HCT116 (cell line): Measurements from ENCODE around the gene TEPSIN. TPM values are rescaled to one million over a fixed set of nuclear protein-coding genes. Genes with fewer than 3 reads are reported as not detected.

Experiments used
- ATAC-seq: fragments of 200-7000 bp; cut with Tn5 transposase; 2 replicates; pipeline ENCODE4 v1.9.1; 2020; ENCODE audit warnings: mild to moderate bottlenecking, moderate library complexity
- BruUV-seq: library from RNA; stranded (reverse); fragments of 400-500 nt; replicated peaks from 2 replicates; lab custom pipeline; 2021; lab: Mats Ljungman, UMichigan
- CTCF ChIA-PET: fragments of 300-600 bp; sonication (Branson Sonifier 250); formaldehyde crosslinking; loops from one replicate; lab custom pipeline; 2021; ENCODE audit warnings: antibody characterized with exemption; lab: Charles Lee
- POLR2A ChIA-PET: fragments of 300-600, 350-600 bp; sonication (Branson Sonifier 250); formaldehyde crosslinking; loops from one replicate; lab custom pipeline; 2021; ENCODE audit warnings: antibody characterized with exemption; lab: Charles Lee
- RAD21 ChIA-PET, 2 experiments: fragments of 300-600 bp; sonication (Branson Sonifier 250); formaldehyde crosslinking; loops; one replicate each; lab custom pipeline; 2023; ENCODE audit warnings: low total read pairs in 2 of 2; ENCODE audit not compliant: uncharacterized antibody in 2 of 2, unreplicated experiment in 2 of 2, low non-redundant PET in 1 of 2; lab: Charles Lee
- DNase-seq: peaks from one replicate; pipeline ENCODE4 v3.0.0-alpha.2; 2010; ENCODE audit warnings: low read depth, low spot score
- H2AFZ ChIP-seq: fragments of 200-600 bp; shearing (Covaris generic), sonication (generic); 2 replicates; pipeline ENCODE4 v1.6.1; 2017; ENCODE audit warnings: low read depth, mixed run types, mixed read lengths, antibody characterized with exemption, low read length; ENCODE audit not compliant: poor library complexity, severe bottlenecking
- H3K27ac ChIP-seq: 2 replicates; pipeline ENCODE4 v1.5.1; 2012; ENCODE audit warnings: low read depth, low read length
- H3K27me3 ChIP-seq: fragments of 200-600 bp; sonication (generic); 2 replicates; pipeline ENCODE4 v1.6.1; 2016; ENCODE audit warnings: mixed run types, low read length, mixed read lengths; ENCODE audit not compliant: insufficient read depth
- H3K36me3 ChIP-seq, 2 experiments: fragments of 200-500 bp in 1 of 2; fragments of 200-600 bp in 1 of 2; sonication (Bioruptor generic) in 1 of 2; sonication (generic) in 1 of 2; 2 replicates each; pipeline versions ENCODE4 v1.5.1 to v1.6.1; 2014 to 2016; ENCODE audit warnings: low read length in 2 of 2, inconsistent platforms in 1 of 2, mixed read lengths in 1 of 2, mixed run types in 1 of 2; ENCODE audit not compliant: insufficient read depth in 2 of 2, control insufficient read depth in 1 of 2
- H3K4me1 ChIP-seq, 2 experiments: fragments of 200-600 bp in 1 of 2; sonication (generic) in 1 of 2; 2 replicates each; pipeline versions ENCODE4 v1.5.1 to v1.6.1; 2012 to 2017; ENCODE audit warnings: low read length in 2 of 2, inconsistent platforms in 1 of 2, mild to moderate bottlenecking in 1 of 2, mixed read lengths in 1 of 2, mixed run types in 1 of 2, moderate library complexity in 1 of 2; ENCODE audit not compliant: insufficient read depth in 2 of 2, control insufficient read depth in 1 of 2
- H3K4me2 ChIP-seq: fragments of 200-600 bp; sonication (generic); 2 replicates; pipeline ENCODE4 v1.6.1; 2017; ENCODE audit warnings: mixed run types, low read length, mixed read lengths
- H3K4me3 ChIP-seq, 2 experiments: fragments of 200-600 bp in 1 of 2; sonication (generic) in 1 of 2; replicated peaks in 1 of 2; 2 replicates each; pipeline ENCODE4 v1.5.1; 2011 to 2016; ENCODE audit warnings: low read length in 2 of 2, control low read depth in 1 of 2, low read depth in 1 of 2, mild to moderate bottlenecking in 1 of 2, mixed read lengths in 1 of 2, mixed run types in 1 of 2
- H3K79me2 ChIP-seq: fragments of 200-600 bp; sonication (generic); 2 replicates; pipeline ENCODE4 v1.6.1; 2017; ENCODE audit warnings: mild to moderate bottlenecking, mixed run types, low read length, moderate library complexity, mixed read lengths; ENCODE audit not compliant: insufficient read depth
- H3K9ac ChIP-seq: fragments of 200-600 bp; sonication (generic); 2 replicates; pipeline ENCODE4 v1.6.1; 2016; ENCODE audit warnings: low read length, mixed read lengths
- H3K9me2 ChIP-seq: fragments of 200-600 bp; sonication (generic), shearing (Covaris generic); 2 replicates; pipeline ENCODE4 v1.6.1; 2017; ENCODE audit warnings: mixed run types, mild to moderate bottlenecking, moderate library complexity; ENCODE audit not compliant: insufficient read depth
- H3K9me3 ChIP-seq, 2 experiments: fragments of 200-500 bp in 1 of 2; fragments of 200-600 bp in 1 of 2; sonication (Bioruptor generic) in 1 of 2; sonication (generic) in 1 of 2; 2 replicates each; pipeline ENCODE4 v1.6.1; 2014 to 2017; ENCODE audit warnings: low read length in 2 of 2, mixed read lengths in 2 of 2, inconsistent platforms in 1 of 2, low read depth in 1 of 2, mild to moderate bottlenecking in 1 of 2, mixed run types in 1 of 2, moderate library complexity in 1 of 2; ENCODE audit not compliant: control insufficient read depth in 1 of 2, insufficient read depth in 1 of 2
- H4K20me1 ChIP-seq: fragments of 200-600 bp; sonication (generic), shearing (Covaris generic); 2 replicates; pipeline ENCODE4 v1.6.1; 2017; ENCODE audit warnings: mixed run types, mild to moderate bottlenecking, moderate library complexity; ENCODE audit not compliant: insufficient read depth
- CBX3 ChIP-seq: IDR thresholded peaks from 2 replicates; pipeline ENCODE4 v1.6.1; 2012; ENCODE audit warnings: low read depth
- ELF1 ChIP-seq: IDR thresholded peaks from 2 replicates; pipeline ENCODE4 v1.6.1; 2012; ENCODE audit warnings: low read depth, borderline replicate concordance
- EZH2phosphoT487 ChIP-seq: fragments of 200-600 bp; IDR thresholded peaks from 2 replicates; pipeline ENCODE4 v1.6.1; 2018; ENCODE audit warnings: antibody characterized with exemption, borderline replicate concordance
- JUND ChIP-seq: IDR thresholded peaks from 2 replicates; pipeline ENCODE4 v1.6.1; 2012
- POLR2A ChIP-seq: IDR thresholded peaks from 2 replicates; pipeline ENCODE4 v1.7.0; 2011; ENCODE audit warnings: borderline replicate concordance; ENCODE audit not compliant: insufficient read depth, insufficient read length; ENCODE audit errors: extremely low read depth
- RAD21 ChIP-seq: IDR thresholded peaks from 2 replicates; pipeline ENCODE4 v1.6.1; 2012; ENCODE audit warnings: low read depth, mild to moderate bottlenecking
- YY1 ChIP-seq: IDR thresholded peaks from 2 replicates; pipeline ENCODE4 v1.6.1; 2011; ENCODE audit warnings: low read length, low read depth, moderate library complexity, mild to moderate bottlenecking; ENCODE audit not compliant: insufficient replicate concordance; ENCODE audit errors: extremely low read depth
- ZFX ChIP-seq: fragments of 450-650 bp; IDR thresholded peaks from 2 replicates; pipeline ENCODE4 v1.6.1; 2017
- ZNF274 ChIP-seq: fragments of 200-500 bp; sonication (Bioruptor generic); IDR thresholded peaks from 2 replicates; pipeline ENCODE4 v1.6.1; 2014; ENCODE audit warnings: mild to moderate bottlenecking, low read depth, low read length, inconsistent platforms
- intact Hi-C: fragments of 100-400 bp; cut with micrococcal nuclease; formaldehyde crosslinking; loops from 2 replicates; pipeline ENCODE4 v1.10.0; 2022
- total RNA-seq: library from RNA; stranded (reverse); gene quantifications from one replicate; pipeline ENCODE4 v1.2.1, GENCODE V29; 2021; ENCODE audit not compliant: unreplicated experiment
- TF ChIP-seq, protein P1 (sequence below): IDR thresholded peaks from 2 replicates; pipeline ENCODE4 v1.6.1; 2012
- TF ChIP-seq, protein P2 (sequence below): IDR thresholded peaks from 2 replicates; pipeline ENCODE4 v1.6.1; 2011; ENCODE audit warnings: mild to moderate bottlenecking, low read length, moderate library complexity; ENCODE audit not compliant: insufficient replicate concordance; ENCODE audit errors: extremely low read depth
- TF ChIP-seq, protein P3 (sequence below), 3 experiments: fragments of 200-600 bp in 1 of 3; sonication (generic) in 1 of 3; IDR thresholded peaks in 2 of 3; conservative IDR thresholded peaks in 1 of 3; 2 replicates each; pipeline ENCODE4 v1.5.1; 2012 to 2017; ENCODE audit warnings: low read depth in 2 of 3, low read length in 2 of 3, antibody characterized with exemption in 1 of 3, borderline replicate concordance in 1 of 3, control low read depth in 1 of 3, mild to moderate bottlenecking in 1 of 3, mixed read lengths in 1 of 3, mixed run types in 1 of 3, moderate library complexity in 1 of 3; ENCODE audit not compliant: insufficient read depth in 1 of 3

TEPSIN gene
- total RNA-seq, 1 experiment from 2014 or later, result 50.6 TPM

DNA sequence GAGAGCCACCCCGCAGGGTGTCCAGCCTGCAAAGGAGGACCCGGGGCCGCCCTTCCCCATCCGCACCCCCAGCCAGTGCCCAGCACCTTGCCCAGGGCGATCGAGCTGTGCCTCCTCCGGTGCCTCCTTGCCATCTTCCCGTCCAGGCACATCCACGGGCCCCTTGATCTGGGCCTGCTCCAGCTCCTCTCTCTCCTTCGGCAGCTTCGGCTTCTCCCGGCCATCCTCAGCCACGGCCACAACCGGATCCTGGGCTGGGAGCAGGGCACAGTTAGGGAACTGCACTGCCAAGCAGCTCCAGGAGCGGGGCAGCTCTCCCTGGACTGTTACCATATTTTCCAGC, 14.1 kb upstream of the TEPSIN start:
- Histone ChIP-seq H3K27ac (no peak overlapping the region), H3K9me3 (peaks cover 0 to 12% of the 10 kb centered on the region in 2 experiments; a peak in 1 of 4 replicates), H4K20me1 (no peaks in the 10 kb centered on the region), H3K27me3 (no peaks in the 10 kb centered on the region), H3K9ac (no peak overlapping the region), H2AFZ (no peak overlapping the region), H3K4me1 (no peaks in the 10 kb centered on the region), H3K9me2 (no peaks in the 10 kb centered on the region), H3K36me3 (peaks cover 23 to 32% of the 10 kb centered on the region in 2 experiments; a peak in 3 of 4 replicates), H3K4me2 (no peak overlapping the region), H3K79me2 (peaks cover 9% of the 10 kb centered on the region; the same call in 1 of the 2 replicates), H3K4me3 (no peak overlapping the region)
- no peak for TF ChIP-seq POLR2A
- peak; percentile 6; the same call in 1 of the 2 replicates for ATAC-seq
- intact Hi-C loops, result loop anchor here (1.0 kb wide), 3 partner anchors 218 to 348 kb away; no protein-coding TSS in a partner anchor
- DNase-seq, result no peak
- BruUV-seq, result no TSS peak
- ChIA-PET RAD21 (interaction anchor here (0.9 to 1.0 kb wide), 2 partner anchors 219 kb away, joined by 3 to 4 read pairs; no protein-coding TSS in a partner anchor), CTCF (interaction anchor here (0.6 to 3.0 kb wide), 3 partner anchors 30 to 232 kb away, joined by 3 to 17 read pairs (median 5); partner anchors contain the start of gene CEP131), POLR2A (interaction anchor here (1.2 kb wide), 1 partner anchor 219 kb away, joined by 5 read pairs; no protein-coding TSS in a partner anchor)

DNA sequence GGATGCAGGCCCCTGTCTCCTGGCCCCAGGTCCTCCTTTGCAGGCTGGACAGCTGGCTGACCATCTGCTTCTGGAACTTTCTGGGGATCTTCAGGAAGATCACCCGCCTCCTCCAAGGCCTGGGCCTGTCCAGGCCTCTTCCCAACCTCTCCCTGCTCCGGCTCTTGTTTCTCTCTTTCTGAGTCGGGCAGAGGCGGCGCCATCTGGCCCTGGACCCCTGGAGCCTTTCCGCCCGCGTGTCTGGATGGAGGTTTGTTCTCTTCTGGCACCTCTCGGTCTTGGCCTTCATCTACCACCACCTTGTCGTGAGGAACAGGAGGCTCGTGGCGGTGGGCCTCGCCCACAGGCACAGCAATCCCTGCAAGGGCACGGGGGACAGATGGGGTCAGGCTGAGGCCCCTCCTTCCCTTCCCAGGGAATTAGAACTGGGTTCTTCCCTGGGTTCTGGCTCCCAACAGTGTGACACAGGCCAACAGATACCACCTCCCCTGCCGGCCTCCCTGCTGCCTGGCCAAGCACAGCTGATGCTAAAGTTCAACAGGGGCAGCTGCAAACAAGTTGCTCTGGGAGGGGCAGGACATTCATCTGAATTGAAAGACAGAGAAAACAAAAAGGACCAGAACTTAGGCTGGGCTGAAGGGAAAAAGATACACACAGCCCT, 13.6 kb upstream of the TEPSIN start:
- H3K9me2 ChIP-seq, result no peaks in the 10 kb centered on the region
- no peak overlapping the region for H3K4me2 ChIP-seq
- RAD21 ChIA-PET, result interaction anchor here (0.9 to 1.0 kb wide), 2 partner anchors 220 kb away, joined by 3 to 4 read pairs; no protein-coding TSS in a partner anchor
- DNase-seq (no peak), ATAC-seq (no peak)
- no peak overlapping the region for H3K27ac ChIP-seq
- peaks cover 21 to 32% of the 10 kb centered on the region in 2 experiments; a peak in 3 of 4 replicates for H3K36me3 ChIP-seq
- H4K20me1 ChIP-seq, result no peaks in the 10 kb centered on the region
- no peak overlapping the region for H3K9ac ChIP-seq
- POLR2A ChIA-PET, result interaction anchor here (1.1 to 1.2 kb wide), 2 partner anchors 14 to 220 kb away, joined by 3 to 5 read pairs; partner anchors contain the start of genes NDUFAF8 and TEPSIN
- no peak overlapping the region for H3K4me3 ChIP-seq
- CTCF ChIA-PET, result interaction anchor here (0.6 to 3.0 kb wide), 3 partner anchors 30 to 232 kb away, joined by 3 to 17 read pairs (median 5); partner anchors contain the start of gene CEP131
- TSS peak; percentile 28 for BruUV-seq
- intact Hi-C loops, result no loop called here
- H3K79me2 ChIP-seq, result peaks cover 9% of the 10 kb centered on the region; the same call in 1 of the 2 replicates
- no peak overlapping the region for H2AFZ ChIP-seq
- H3K27me3 ChIP-seq, result no peaks in the 10 kb centered on the region
- H3K9me3 ChIP-seq, result peaks cover 0 to 12% of the 10 kb centered on the region in 2 experiments; a peak in 1 of 4 replicates
- no peaks in the 10 kb centered on the region for H3K4me1 ChIP-seq
- TF ChIP-seq YY1 (no peak), RAD21 (no peak), JUND (no peak), ELF1 (no peak), ZFX (no peak), ZNF274 (no peak), EZH2phosphoT487 (no peak), CBX3 (no peak)
- TF ChIP-seq, protein P1, sequence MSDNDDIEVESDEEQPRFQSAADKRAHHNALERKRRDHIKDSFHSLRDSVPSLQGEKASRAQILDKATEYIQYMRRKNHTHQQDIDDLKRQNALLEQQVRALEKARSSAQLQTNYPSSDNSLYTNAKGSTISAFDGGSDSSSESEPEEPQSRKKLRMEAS, result no peak
- TF ChIP-seq, protein P2, sequence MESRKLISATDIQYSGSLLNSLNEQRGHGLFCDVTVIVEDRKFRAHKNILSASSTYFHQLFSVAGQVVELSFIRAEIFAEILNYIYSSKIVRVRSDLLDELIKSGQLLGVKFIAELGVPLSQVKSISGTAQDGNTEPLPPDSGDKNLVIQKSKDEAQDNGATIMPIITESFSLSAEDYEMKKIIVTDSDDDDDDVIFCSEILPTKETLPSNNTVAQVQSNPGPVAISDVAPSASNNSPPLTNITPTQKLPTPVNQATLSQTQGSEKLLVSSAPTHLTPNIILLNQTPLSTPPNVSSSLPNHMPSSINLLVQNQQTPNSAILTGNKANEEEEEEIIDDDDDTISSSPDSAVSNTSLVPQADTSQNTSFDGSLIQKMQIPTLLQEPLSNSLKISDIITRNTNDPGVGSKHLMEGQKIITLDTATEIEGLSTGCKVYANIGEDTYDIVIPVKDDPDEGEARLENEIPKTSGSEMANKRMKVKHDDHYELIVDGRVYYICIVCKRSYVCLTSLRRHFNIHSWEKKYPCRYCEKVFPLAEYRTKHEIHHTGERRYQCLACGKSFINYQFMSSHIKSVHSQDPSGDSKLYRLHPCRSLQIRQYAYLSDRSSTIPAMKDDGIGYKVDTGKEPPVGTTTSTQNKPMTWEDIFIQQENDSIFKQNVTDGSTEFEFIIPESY, result no peak
- TF ChIP-seq, protein P3, sequence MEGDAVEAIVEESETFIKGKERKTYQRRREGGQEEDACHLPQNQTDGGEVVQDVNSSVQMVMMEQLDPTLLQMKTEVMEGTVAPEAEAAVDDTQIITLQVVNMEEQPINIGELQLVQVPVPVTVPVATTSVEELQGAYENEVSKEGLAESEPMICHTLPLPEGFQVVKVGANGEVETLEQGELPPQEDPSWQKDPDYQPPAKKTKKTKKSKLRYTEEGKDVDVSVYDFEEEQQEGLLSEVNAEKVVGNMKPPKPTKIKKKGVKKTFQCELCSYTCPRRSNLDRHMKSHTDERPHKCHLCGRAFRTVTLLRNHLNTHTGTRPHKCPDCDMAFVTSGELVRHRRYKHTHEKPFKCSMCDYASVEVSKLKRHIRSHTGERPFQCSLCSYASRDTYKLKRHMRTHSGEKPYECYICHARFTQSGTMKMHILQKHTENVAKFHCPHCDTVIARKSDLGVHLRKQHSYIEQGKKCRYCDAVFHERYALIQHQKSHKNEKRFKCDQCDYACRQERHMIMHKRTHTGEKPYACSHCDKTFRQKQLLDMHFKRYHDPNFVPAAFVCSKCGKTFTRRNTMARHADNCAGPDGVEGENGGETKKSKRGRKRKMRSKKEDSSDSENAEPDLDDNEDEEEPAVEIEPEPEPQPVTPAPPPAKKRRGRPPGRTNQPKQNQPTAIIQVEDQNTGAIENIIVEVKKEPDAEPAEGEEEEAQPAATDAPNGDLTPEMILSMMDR (IDR thresholded peaks at IDR 0.05 in 2 of 3, conservative IDR thresholded peaks at IDR 0.05 in 1 of 3; ENCODE audit: borderline replicate concordance in 1 of 3, insufficient read depth in 1 of 3, low read depth in 2 of 3, low read length in 2 of 3), result no peak
